A673 (cell line): Measurements from ENCODE around the gene PLAC1.

Source experiments
- EZH2 ChIP-seq: fragments of 200-600 bp; sonication (generic); IDR thresholded peaks from 2 replicates; pipeline ENCODE4 v1.6.1; 2017; ENCODE audit warnings: borderline replicate concordance, low read depth, mild to moderate bottlenecking, mixed read lengths, antibody characterized with exemption, low read length; ENCODE audit not compliant: poor library complexity, severe bottlenecking
- TF ChIP-seq, protein P1 (sequence below): fragments of 300-800, 200-600 bp; sonication (generic); conservative IDR thresholded peaks from 2 replicates; pipeline ENCODE4 v1.5.1; 2017; ENCODE audit warnings: low read depth, mild to moderate bottlenecking, antibody characterized with exemption, low read length, moderate library complexity, mixed read lengths

DNA sequence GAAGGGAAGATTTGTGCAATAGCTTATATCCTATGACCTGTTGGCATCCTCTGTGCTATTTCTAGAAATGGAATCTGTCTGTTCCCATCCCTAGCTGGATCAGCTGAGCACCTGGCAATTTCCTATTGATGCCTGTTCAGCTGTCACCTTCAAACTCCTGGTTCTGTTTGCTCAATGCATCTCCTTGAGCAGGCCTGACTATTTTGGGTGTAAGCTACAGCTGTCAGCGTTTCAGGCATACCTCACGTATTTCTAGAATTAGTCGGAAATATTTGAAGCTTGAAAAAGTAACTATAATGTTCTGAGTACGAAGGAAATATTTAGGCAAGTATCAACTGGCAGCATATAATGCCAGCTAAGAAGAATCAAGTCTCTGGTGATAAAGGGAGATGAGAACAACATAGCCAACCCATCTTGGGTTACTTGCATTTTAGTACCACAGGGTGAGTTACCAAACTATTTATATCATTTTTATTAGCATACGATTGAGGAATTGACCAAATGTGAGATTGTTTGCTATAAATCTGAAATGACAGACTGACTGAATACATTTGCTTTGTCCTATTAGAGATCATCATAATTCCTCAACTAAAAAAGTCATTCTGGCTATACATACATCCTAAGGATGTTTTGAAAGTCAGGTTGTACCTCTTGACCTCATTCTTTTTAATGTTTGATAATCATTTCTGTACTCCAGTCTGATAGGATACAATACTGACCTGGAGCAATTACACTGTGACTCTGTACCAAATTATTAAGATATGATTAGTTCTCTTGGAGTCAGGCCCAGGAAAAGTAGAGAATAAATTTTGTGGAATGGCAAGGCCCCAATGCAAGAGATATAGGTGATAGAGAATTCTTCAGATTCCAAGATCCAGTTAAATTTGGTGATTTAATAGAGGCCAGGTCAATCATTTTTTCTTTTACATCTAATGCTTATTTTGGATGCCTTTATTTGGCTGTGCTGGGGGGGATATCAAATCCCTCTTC is 36.4 kb upstream of the PLAC1 start:
- TF ChIP-seq, protein P1, sequence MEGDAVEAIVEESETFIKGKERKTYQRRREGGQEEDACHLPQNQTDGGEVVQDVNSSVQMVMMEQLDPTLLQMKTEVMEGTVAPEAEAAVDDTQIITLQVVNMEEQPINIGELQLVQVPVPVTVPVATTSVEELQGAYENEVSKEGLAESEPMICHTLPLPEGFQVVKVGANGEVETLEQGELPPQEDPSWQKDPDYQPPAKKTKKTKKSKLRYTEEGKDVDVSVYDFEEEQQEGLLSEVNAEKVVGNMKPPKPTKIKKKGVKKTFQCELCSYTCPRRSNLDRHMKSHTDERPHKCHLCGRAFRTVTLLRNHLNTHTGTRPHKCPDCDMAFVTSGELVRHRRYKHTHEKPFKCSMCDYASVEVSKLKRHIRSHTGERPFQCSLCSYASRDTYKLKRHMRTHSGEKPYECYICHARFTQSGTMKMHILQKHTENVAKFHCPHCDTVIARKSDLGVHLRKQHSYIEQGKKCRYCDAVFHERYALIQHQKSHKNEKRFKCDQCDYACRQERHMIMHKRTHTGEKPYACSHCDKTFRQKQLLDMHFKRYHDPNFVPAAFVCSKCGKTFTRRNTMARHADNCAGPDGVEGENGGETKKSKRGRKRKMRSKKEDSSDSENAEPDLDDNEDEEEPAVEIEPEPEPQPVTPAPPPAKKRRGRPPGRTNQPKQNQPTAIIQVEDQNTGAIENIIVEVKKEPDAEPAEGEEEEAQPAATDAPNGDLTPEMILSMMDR, result no peak
- no peak for TF ChIP-seq EZH2
